ENCODE data around the gene MORC3. TPM values are rescaled to one million over a fixed set of nuclear protein-coding genes. Genes with fewer than 3 reads are reported as not detected.

Gene MORC3
- total and polyA plus RNA-seq, 12 donors, result 12.5 to 32.4 (median 23.6) TPM

DNA sequence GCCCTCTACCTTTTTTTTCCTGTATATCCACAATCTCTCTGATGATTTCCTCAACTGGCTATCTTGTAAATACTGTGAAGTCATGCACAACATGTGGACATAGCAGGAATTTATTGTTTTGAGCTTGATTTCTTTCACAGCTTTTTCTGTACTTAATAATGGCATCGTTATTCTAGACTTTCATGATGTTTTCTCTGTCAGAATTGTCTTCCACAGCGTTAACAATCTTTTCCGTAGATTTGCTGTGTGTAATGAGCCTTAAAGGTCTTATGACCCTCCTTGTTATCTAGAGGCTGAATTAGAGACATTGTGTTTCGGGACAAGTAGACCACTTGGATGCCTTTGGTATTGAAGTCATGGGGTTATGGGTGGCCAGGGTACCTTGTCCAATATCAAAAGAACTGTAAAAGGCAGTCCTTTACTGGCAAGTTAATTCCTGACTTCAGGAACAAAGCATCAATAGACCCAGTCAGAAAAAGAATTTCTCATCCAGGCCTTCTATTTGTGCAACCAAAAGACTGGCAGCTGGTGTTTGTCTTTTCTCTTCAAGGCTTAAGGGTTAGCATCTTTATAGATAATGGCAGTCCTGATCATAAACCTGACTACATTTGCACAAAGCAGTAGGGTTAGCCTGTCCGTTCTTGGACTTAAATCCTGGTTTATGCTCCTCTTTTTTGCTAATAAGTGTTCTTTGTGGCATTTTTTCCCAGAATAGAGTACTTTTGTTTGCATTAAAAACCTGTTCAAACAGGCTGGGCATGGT is 35.1 kb downstream of the MORC3 start:
- Histone ChIP-seq H3K27ac (no peak overlapping the region), H3K27me3 (no peaks in the 10 kb centered on the region), H3K4me1 (replicated peaks in 1 of 2) (peaks cover 0 to 3% of the 10 kb centered on the region in 2 donors), H3K9me3 (replicated peaks in 1 of 3) (no peaks in the 10 kb centered on the region), H3K4me3 (no peak overlapping the region), H3K36me3 (replicated peaks in 1 of 2) (peaks cover 0 to 76% of the 10 kb centered on the region in 2 donors)
- intact Hi-C loops (cut with DNase I), result no loop called here
- WGBS, 4 donors, result 92 to 97% (median 95%) methylated on average over 5 of the region's 5 CpGs
- DNase-seq, result no peak
- TF ChIP-seq POLR2A (IDR thresholded peaks at IDR 0.05) (no peak), CTCF (IDR thresholded peaks at IDR 0.05) (no peak)

GRCh38 chr21:36355868-36356267 is 35.9 kb downstream of the MORC3 start:
- Histone ChIP-seq H3K36me3 (replicated peaks in 1 of 2) (peaks cover 0 to 77% of the 10 kb centered on the region in 2 donors), H3K4me1 (replicated peaks in 1 of 2) (no peaks in the 10 kb centered on the region), H3K9me3 (replicated peaks in 1 of 3) (no peaks in the 10 kb centered on the region), H3K4me3 (no peak overlapping the region), H3K27me3 (no peaks in the 10 kb centered on the region), H3K27ac (no peak overlapping the region)
- no peak for DNase-seq
- 64 to 68% (median 65%) methylated on average over 2 of the region's 2 CpGs for WGBS, 4 donors
- TF ChIP-seq CTCF (IDR thresholded peaks at IDR 0.05), result no peak
- no peak for TF ChIP-seq POLR2A (IDR thresholded peaks at IDR 0.05)
- intact Hi-C loops (cut with DNase I), result no loop called here

GRCh38 chr21:36359185-36359584 is 39.2 kb downstream of the MORC3 start:
- H3K9me3 ChIP-seq (replicated peaks in 1 of 3), result no peaks in the 10 kb centered on the region
- DNase-seq, result no peak
- WGBS, 4 donors, result 95 to 96% (median 96%) methylated on average over 2 of the region's 2 CpGs
- H3K4me3 ChIP-seq, result no peak overlapping the region
- no peaks in the 10 kb centered on the region for H3K27me3 ChIP-seq
- intact Hi-C loops (cut with DNase I), result no loop called here
- H3K36me3 ChIP-seq (replicated peaks in 1 of 2), result peaks cover 0 to 95% of the 10 kb centered on the region in 2 donors
- TF ChIP-seq POLR2A (IDR thresholded peaks at IDR 0.05) (no peak), CTCF (IDR thresholded peaks at IDR 0.05) (no peak)
- H3K4me1 ChIP-seq (replicated peaks in 1 of 2), result no peaks in the 10 kb centered on the region
- H3K27ac ChIP-seq, result no peak overlapping the region

GRCh38 chr21:36369064-36369685 is 49.2 kb downstream of the MORC3 start:
- no peak overlapping the region for H3K27ac ChIP-seq
- no peaks in the 10 kb centered on the region for H3K27me3 ChIP-seq
- H3K4me3 ChIP-seq, result no peak overlapping the region
- no peaks in the 10 kb centered on the region for H3K4me1 ChIP-seq (replicated peaks in 1 of 2)
- intact Hi-C loops (cut with DNase I), result no loop called here
- H3K36me3 ChIP-seq (replicated peaks in 1 of 2), result peaks cover 0 to 93% of the 10 kb centered on the region in 2 donors
- no peak for DNase-seq
- TF ChIP-seq POLR2A (IDR thresholded peaks at IDR 0.05) (no peak), CTCF (IDR thresholded peaks at IDR 0.05) (no peak)
- 91 to 95% (median 94%) methylated on average over 7 of the region's 7 CpGs for WGBS, 4 donors
- no peaks in the 10 kb centered on the region for H3K9me3 ChIP-seq (replicated peaks in 1 of 3)
